ENCODE measurements around the gene KRTAP6-2.

Gene KRTAP6-2

DNA sequence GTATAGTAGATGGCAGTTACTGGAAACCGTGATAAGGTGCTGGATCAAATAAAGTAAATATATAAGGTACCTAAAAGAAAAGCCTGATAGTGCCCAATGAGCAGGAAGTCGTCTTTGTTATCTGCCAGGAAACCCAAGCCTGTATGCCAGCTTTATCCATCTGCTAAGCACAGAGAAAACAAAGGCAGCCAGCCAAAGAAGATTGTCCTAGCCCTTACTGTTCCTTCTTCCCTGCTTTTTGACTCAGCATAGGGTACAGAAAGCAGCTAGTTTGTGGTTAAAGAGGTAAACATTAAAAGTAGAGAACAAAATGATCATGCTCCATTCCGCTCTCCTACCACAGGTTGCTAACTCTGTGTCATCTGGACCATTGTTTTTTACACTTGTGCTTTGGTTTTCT lies 18.6 kb downstream of the KRTAP6-2 start:
- DNase-seq (ENCODE audit: low read depth in 2 of 2): no peak
- H3K4me3 ChIP-seq (replicated peaks in 1 of 2; ENCODE audit: low read depth in 2 of 2, low read length in 2 of 2): no peak overlapping the region
- TF ChIP-seq, protein P1, sequence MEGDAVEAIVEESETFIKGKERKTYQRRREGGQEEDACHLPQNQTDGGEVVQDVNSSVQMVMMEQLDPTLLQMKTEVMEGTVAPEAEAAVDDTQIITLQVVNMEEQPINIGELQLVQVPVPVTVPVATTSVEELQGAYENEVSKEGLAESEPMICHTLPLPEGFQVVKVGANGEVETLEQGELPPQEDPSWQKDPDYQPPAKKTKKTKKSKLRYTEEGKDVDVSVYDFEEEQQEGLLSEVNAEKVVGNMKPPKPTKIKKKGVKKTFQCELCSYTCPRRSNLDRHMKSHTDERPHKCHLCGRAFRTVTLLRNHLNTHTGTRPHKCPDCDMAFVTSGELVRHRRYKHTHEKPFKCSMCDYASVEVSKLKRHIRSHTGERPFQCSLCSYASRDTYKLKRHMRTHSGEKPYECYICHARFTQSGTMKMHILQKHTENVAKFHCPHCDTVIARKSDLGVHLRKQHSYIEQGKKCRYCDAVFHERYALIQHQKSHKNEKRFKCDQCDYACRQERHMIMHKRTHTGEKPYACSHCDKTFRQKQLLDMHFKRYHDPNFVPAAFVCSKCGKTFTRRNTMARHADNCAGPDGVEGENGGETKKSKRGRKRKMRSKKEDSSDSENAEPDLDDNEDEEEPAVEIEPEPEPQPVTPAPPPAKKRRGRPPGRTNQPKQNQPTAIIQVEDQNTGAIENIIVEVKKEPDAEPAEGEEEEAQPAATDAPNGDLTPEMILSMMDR (IDR thresholded peaks at IDR 0.05; ENCODE audit: low read depth, low read length): no peak

DNA sequence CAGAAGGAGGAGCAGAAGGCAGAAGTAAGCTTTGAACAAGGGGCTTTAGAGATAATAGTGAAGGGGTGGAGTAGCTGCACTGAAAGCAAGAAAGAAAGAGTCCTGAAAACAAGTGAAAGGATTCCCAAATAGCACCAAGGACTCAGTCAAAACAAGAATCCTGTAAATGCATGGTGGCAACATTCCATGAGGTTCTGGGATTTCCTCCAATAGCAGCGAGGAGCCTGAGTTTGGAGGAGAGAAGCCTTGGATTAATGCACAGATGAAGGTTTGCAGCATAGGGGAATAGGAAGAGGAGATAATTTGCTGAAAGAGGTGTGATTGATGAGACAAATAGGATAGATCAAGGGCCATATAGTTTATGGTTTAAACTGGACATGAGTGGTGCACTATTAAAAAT lies 19.4 kb downstream of the KRTAP6-2 start:
- H3K4me3 ChIP-seq (replicated peaks in 1 of 2; ENCODE audit: low read depth in 2 of 2, low read length in 2 of 2): no peak overlapping the region
- DNase-seq (ENCODE audit: low read depth in 2 of 2): no peak
- TF ChIP-seq, protein P1 (IDR thresholded peaks at IDR 0.05; ENCODE audit: low read depth, low read length): no peak

DNA sequence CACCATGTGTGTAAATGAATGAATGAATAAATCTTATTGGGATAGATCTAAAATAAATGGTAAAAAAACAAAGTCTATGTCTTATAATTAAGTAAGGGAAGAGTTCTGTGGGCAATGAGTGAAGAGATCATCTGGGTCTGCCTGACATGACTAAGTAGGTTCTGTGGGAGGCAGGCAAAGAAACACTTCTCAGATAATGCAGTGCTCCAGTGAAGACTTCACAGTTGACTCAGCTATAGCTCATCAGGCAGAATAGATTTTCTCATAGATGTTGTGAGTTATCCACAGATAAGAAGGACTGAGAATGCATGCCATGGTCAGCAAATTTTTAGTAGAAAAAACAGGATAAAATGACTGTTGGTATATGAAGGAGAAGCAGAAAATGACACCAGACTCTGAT lies 20.9 kb downstream of the KRTAP6-2 start:
- no peak overlapping the region for H3K4me3 ChIP-seq (replicated peaks in 1 of 2; ENCODE audit: low read depth in 2 of 2, low read length in 2 of 2)
- DNase-seq (ENCODE audit: low read depth in 2 of 2): no peak
- TF ChIP-seq, protein P1 (IDR thresholded peaks at IDR 0.05; ENCODE audit: low read depth, low read length): no peak

DNA sequence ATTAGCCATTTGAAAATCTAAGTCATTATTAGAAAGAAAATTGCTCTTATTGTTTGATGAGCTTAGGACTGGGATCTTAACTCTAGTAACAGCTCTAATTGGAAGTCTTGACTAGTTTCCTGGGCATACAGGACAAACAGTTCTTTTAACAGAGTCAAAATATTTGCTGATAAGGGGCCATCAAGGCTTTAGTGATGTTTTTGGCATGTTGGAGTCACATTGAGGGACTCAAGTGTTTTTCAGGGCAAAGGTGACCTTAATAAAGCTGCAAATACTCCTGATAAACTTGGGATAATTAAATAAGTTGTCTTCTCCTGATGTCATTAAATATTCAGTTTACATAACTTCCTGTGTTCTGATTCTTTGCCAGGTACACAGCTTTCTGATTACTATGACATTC lies 31.1 kb downstream of the KRTAP6-2 start:
- TF ChIP-seq, protein P1 (IDR thresholded peaks at IDR 0.05; ENCODE audit: low read depth, low read length): no peak
- no peak overlapping the region for H3K4me3 ChIP-seq (replicated peaks in 1 of 2; ENCODE audit: low read depth in 2 of 2, low read length in 2 of 2)
- DNase-seq (ENCODE audit: low read depth in 2 of 2): no peak

DNA sequence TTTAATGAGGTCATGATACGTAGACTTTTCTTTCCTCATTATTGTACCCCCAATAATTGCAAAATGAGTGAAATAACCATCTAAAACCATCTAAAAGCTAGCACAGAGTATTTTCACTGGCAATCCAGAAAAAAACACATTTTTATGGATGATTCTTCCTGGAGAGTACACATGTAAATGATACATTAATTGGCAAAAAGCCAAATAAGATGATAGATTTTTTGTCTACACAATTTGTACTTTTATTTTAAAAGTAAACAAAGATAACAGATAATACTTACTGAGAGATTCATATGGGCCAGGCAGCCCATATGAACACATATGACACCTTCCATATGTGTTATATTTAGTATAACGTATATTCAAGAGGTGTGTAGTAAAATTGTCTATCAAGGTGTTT lies 35.1 kb downstream of the KRTAP6-2 start:
- DNase-seq (ENCODE audit: low read depth in 2 of 2): no peak
- TF ChIP-seq, protein P1 (IDR thresholded peaks at IDR 0.05; ENCODE audit: low read depth, low read length): no peak
- no peak overlapping the region for H3K4me3 ChIP-seq (replicated peaks in 1 of 2; ENCODE audit: low read depth in 2 of 2, low read length in 2 of 2)

DNA sequence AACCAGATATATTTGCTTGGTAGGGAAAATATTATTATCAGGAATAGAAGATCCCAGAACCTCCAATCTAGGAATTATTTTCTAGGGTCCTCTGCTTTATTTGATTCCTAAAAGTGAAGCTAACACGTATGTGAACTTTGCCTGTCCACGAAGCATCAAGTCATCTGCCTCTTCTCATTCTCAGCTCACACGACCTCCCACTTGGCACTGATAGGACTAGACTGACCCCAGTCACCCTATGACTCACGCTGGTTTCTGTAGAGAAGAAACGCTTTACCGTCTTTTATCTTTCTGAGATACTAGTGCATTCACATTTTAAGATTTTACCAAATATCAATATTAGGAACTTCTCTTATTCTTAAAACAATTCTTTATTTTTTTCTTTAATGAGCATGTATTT lies 35.6 kb downstream of the KRTAP6-2 start:
- TF ChIP-seq, protein P1 (IDR thresholded peaks at IDR 0.05; ENCODE audit: low read depth, low read length): no peak
- no peak overlapping the region for H3K4me3 ChIP-seq (replicated peaks in 1 of 2; ENCODE audit: low read depth in 2 of 2, low read length in 2 of 2)
- DNase-seq (ENCODE audit: low read depth in 2 of 2): no peak

DNA sequence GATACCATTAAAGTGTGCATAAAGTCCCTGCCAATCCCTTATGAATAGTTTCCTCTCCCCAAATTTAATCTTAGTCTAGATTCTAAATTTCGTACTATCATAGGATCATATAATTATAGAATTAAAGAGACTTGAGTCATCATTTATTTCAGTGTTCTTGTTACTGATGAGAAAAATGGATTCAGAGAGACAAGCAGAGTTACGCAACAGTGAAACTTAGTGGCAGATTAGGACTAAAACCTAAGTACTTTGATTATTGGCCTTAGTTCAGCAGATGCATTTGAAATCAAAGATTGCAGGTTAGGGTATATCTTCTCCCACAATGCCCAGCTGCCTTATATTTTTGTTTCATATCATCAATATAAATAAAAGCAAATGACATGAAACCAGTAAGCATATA lies 36.7 kb downstream of the KRTAP6-2 start:
- no peak for DNase-seq (ENCODE audit: low read depth in 2 of 2)
- no peak overlapping the region for H3K4me3 ChIP-seq (replicated peaks in 1 of 2; ENCODE audit: low read depth in 2 of 2, low read length in 2 of 2)
- TF ChIP-seq, protein P1 (IDR thresholded peaks at IDR 0.05; ENCODE audit: low read depth, low read length): no peak

Data from cardiac fibroblast (primary cell).